Spinal cord (tissue), 10 donors: ENCODE results near the gene CCR3. TPM values are rescaled to one million over a fixed set of nuclear protein-coding genes. Genes with fewer than 3 reads are reported as not detected.
A peak's percentile ranks its signal among the peaks of the same experiment; 100 is the strongest.

ENCODE experiments used
- DNase-seq, 6 donors: peaks; one replicate each; pipeline versions ENCODE4 v3.0.0 to v3.0.0-alpha.2; 2013 to 2015; ENCODE audit warnings: low spot score in 6 of 6, low read depth in 4 of 6
- H3K27ac ChIP-seq: one replicate; pipeline ENCODE4 v1.5.1; 2013; ENCODE audit warnings: low read depth, low read length, control low read depth
- H3K27me3 ChIP-seq: one replicate; pipeline ENCODE4 v1.6.1; 2013; ENCODE audit warnings: low read length; ENCODE audit not compliant: control insufficient read depth, insufficient read depth
- H3K36me3 ChIP-seq: one replicate; pipeline ENCODE4 v1.6.1; 2013; ENCODE audit warnings: low read length; ENCODE audit not compliant: control insufficient read depth, insufficient read depth
- H3K4me1 ChIP-seq: one replicate; pipeline ENCODE4 v1.6.1; 2013; ENCODE audit warnings: low read length; ENCODE audit not compliant: control insufficient read depth, insufficient read depth
- H3K4me3 ChIP-seq: one replicate; pipeline ENCODE4 v1.5.1; 2013; ENCODE audit warnings: low read depth, low read length, control low read depth
- H3K9me3 ChIP-seq: one replicate; pipeline ENCODE4 v1.6.1; 2013; ENCODE audit warnings: low read length; ENCODE audit not compliant: control insufficient read depth, insufficient read depth
- WGBS: methylation state at CpG from one replicate; pipeline ENCODE4 v1.1.5; 2013; ENCODE audit warnings: missing lambda C conversion rate; ENCODE audit not compliant: insufficient coverage; 5-methylcytosine and 5-hydroxymethylcytosine counted together
- long read RNA-seq, 4 donors: transcript quantifications; one replicate each; lab custom pipeline, GENCODE V29; 2026
- polyA plus RNA-seq, 2 donors: library from polyadenylated mRNA; unstranded; fragments of 120-200 nt; gene quantifications; one replicate each; pipeline ENCODE4 v1.2.1, GENCODE V29; 2013; ENCODE audit not compliant: insufficient read length in 2 of 2
- total RNA-seq, 2 donors: library from RNA; depleted of rRNA in 1 of 2; stranded (reverse); fragments of 120-200 nt in 1 of 2; fragments of >200 nt in 1 of 2; gene quantifications; one replicate each; pipeline versions ENCODE4 v1.2.3 to v1.2.4, GENCODE V29; 2013 to 2014
- donor health status: healthy.

The CCR3 gene
- under 1 TPM in 1 of 2 donors, not detected in 1; 0.20 TPM for total RNA-seq
- polyA plus RNA-seq = not detected
- long read RNA-seq, donor 1 = 0 reads
- long read RNA-seq, donor 2 = 0 reads
- long read RNA-seq, donor 3 = 0 reads
- long read RNA-seq, donor 4 = 0 reads

DNA sequence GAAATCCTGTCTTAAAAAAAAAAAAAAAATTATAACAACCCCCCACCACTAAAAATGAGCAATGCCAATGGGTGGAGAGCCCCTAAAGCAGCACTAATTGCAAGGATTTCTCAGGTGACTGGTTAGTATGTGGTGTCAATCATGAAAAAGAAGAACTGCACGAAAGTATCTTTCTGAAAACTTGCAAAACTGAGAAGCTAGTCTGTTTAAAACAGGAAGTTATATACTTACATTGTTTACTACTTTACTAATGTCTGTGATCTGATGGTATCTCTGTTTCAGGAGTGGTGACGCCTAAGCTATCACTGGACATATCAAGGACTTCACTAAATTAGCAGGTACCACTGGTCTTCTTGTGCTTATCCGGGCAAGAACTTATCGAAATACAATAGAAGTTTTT lies at the start of gene CCR3:
Gene CCR3, plus strand, starts transcription at position 341 of the 400 bp plus-strand sequence. CDS start 22,699 bp downstream, outside the sequence.
- H3K9me3 ChIP-seq = no peaks in the 10 kb centered on the region
- no peaks in the 10 kb centered on the region for H3K4me1 ChIP-seq
- H3K27me3 ChIP-seq = no peaks in the 10 kb centered on the region
- no peak within 1 kb of the TSS for H3K4me3 ChIP-seq
- no peak for DNase-seq
- H3K36me3 ChIP-seq = no peaks in the 10 kb centered on the region
- WGBS = 91% methylated on average over 2 of the region's 4 CpGs
- H3K27ac ChIP-seq = no peak within 1 kb of the TSS

DNA sequence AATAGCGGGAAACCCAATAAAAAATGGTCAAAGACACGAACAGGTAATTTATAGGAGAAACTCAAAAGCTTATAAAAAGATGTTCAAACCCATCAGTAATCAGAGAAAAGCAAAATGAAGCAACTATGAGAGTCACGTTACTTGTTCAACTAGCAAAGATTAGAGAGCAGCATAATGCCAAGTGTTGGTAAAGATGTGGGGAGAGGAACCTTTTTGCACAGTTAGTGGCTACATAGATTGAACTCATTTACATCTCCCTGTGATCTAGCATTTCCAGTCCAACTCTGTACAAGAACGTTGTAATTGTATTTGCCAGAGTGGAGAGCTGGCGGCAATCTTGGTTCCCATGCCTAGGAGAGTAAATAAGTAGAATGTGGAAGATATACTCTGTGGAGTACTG lies 49.3 kb upstream of the CCR3 start:
- H3K9me3 ChIP-seq = peaks cover 7% of the 10 kb centered on the region
- no peak for DNase-seq
- WGBS = no CpG with 5 or more reads among the region's 5 CpGs
- no peaks in the 10 kb centered on the region for H3K36me3 ChIP-seq
- no peaks in the 10 kb centered on the region for H3K27me3 ChIP-seq
- no peak overlapping the region for H3K4me3 ChIP-seq
- H3K4me1 ChIP-seq = no peaks in the 10 kb centered on the region
- H3K27ac ChIP-seq = no peak overlapping the region

DNA sequence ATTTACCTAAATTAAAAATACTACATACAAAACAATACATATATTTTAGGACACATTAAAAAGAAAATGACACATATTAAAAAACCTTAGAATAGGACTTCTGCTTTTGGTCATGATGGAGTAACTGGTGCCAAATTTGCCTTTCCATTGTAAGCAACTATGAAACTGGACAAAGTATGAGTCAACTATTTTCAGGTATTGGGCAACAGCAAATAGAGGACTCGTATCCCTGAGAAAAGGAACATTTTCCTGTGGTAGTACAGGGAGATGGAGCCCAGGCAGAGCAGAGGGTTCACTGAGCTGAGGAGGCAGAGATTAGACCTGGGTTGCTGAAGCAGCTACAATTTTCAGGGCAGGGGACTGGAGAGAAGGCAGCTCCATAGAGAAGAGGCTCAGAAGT lies 48.8 kb upstream of the CCR3 start:
- Histone ChIP-seq H3K9me3 (peaks cover 7% of the 10 kb centered on the region), H3K4me3 (no peak overlapping the region), H3K27ac (no peak overlapping the region), H3K36me3 (no peaks in the 10 kb centered on the region), H3K4me1 (no peaks in the 10 kb centered on the region), H3K27me3 (no peaks in the 10 kb centered on the region)
- no peak for DNase-seq
- WGBS = 88% methylated on average over 1 of the region's 1 CpG

DNA sequence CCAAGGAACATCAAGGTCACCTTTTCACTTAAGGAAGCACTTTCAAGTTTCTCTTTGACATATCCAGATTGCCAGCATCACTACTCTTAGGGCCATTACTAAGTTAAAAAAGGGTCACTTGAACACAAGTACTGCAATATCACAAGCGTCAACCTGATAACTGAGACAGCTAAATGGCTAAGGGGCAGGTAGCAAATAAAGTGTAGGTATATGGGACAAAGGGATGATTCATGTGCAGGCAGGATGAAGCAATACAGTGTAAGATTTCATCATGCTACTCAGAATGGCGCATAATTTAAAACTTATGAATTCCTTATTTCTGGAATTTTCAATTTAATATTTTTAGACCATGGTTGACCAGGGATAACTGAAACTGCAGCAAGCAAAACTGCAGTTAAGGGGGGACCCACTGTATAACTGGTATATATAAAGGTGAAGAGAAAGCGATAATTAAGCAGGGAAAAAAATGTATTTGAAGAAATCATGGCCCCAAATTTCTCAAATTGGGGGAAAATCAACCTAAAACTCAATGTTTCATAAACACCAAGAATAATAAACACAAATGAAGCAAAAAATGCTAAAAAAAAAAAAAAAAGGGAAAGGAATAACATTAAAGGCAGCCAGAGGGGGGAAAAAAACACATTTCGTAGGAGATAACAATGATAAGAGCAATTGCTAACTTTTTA lies 47.2 kb upstream of the CCR3 start:
- H3K27ac ChIP-seq = no peak overlapping the region
- no peaks in the 10 kb centered on the region for H3K36me3 ChIP-seq
- no CpG with 5 or more reads among the region's 4 CpGs for WGBS
- no peaks in the 10 kb centered on the region for H3K27me3 ChIP-seq
- H3K4me1 ChIP-seq = no peaks in the 10 kb centered on the region
- no peak for DNase-seq
- H3K9me3 ChIP-seq = peaks cover 7% of the 10 kb centered on the region
- no peak overlapping the region for H3K4me3 ChIP-seq

DNA sequence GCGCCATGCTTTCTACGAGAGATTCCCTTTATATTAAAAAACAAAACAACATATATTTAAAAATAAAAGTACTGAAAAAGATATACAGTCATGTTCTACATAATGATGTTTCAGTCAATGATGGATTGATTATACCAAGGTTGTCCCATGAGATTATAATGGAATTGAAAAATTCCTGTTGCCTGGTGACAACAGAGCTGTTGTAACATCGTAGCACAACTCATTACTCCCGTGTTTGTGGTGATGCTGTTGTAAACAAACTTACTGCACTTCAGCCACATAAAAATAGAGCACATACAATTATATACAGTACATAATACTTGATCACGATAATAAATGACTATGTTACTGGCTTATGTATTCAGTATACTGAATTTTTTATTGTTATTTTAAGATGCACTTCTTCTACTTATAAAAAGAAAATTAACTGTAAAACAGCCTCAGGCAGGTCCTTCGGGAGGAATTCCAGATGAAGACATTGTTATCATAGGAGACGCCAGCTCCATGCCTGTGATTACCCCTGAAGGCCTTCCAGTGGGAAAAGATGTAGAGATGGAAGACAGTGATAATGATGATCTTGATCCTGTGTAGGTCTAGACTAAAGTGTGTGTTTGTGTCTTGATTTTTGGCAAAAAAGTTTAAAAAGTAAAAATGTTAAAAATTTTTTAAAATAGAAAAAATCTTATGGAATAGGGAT lies 45.9 kb upstream of the CCR3 start:
- WGBS = 73% methylated on average over 1 of the region's 7 CpGs

DNA sequence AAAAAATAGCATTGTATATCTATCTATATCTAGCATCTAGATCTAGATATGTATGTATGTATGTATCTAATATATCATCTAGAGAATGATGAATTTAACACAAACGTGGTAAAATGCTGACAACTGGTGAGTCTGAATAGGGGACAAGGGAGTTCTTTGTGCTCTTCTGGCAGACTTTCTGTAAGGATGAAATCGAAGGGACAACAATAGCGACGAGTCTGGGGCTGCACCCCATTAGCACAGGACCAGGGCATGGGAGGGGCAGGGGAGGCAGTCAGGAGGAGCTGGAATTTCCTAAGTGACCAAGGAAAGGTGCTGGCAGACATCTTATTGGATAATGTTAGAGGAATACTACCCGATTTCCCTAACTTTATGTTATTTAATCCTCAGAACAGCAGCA lies 42.0 kb upstream of the CCR3 start:
- 33% methylated on average over 3 of the region's 5 CpGs for WGBS
- Histone ChIP-seq H3K4me3 (no peak overlapping the region), H3K27ac (no peak overlapping the region), H3K4me1 (peaks cover 5% of the 10 kb centered on the region), H3K27me3 (no peaks in the 10 kb centered on the region), H3K36me3 (no peaks in the 10 kb centered on the region), H3K9me3 (no peaks in the 10 kb centered on the region)
- DNase-seq = no peak

More for the DNA sequence above, 45.9 kb upstream of the CCR3 start:
- no peak overlapping the region for H3K27ac ChIP-seq
- no peaks in the 10 kb centered on the region for H3K27me3 ChIP-seq
- peaks cover 7% of the 10 kb centered on the region for H3K9me3 ChIP-seq
- DNase-seq = peak in 1 of 6 donors; percentile 4
- H3K4me3 ChIP-seq = no peak overlapping the region
- no peaks in the 10 kb centered on the region for H3K4me1 ChIP-seq
- no peaks in the 10 kb centered on the region for H3K36me3 ChIP-seq

DNA sequence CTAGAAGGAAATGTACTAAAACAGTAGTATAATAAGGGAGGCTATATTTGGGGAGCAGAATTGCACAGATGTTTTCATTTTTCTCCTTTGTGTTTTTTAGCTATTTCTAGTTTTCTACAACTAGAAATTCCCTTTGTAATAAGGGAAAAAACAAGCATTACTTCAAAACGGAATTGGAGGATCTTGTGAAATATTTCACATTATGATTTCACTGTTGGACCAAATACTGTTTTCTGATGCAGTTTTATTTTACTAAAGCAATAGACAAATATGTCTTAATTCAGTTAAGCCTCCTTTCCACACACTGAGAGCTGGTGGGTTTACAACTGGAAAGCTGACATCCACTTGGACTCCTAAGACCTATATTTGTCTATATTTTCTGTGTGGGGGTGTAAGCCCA lies 41.5 kb upstream of the CCR3 start:
- Histone ChIP-seq H3K36me3 (no peaks in the 10 kb centered on the region), H3K27me3 (no peaks in the 10 kb centered on the region), H3K4me1 (peaks cover 5% of the 10 kb centered on the region), H3K27ac (no peak overlapping the region), H3K9me3 (no peaks in the 10 kb centered on the region), H3K4me3 (no peak overlapping the region)
- no peak for DNase-seq
- no CpG with 5 or more reads among the region's 1 CpG for WGBS

DNA sequence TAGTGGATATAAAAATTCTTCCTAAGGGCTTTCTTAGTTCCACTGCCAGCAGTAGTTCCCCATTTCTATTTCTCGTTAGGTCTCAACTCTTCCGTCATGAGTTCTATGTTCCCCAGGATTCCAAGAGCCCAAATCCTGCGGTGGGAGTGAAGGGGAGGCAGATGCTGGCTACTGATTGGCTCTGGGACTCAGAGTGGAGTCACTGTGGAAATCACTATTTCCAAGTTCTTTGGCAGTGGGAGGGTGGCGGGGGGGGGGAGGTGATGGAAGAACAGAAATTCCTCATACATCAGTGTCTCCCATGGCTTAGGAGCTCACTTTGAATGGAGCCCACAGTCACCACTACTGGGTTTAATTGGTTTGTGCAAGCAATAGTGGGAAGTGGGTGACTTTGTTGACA lies 39.7 kb upstream of the CCR3 start:
- no peak overlapping the region for H3K4me3 ChIP-seq
- no peak for DNase-seq
- 93% methylated on average over 3 of the region's 4 CpGs for WGBS
- no peak overlapping the region for H3K27ac ChIP-seq
- no peaks in the 10 kb centered on the region for H3K36me3 ChIP-seq
- no peaks in the 10 kb centered on the region for H3K9me3 ChIP-seq
- H3K4me1 ChIP-seq = peaks cover 5% of the 10 kb centered on the region
- no peaks in the 10 kb centered on the region for H3K27me3 ChIP-seq

DNA sequence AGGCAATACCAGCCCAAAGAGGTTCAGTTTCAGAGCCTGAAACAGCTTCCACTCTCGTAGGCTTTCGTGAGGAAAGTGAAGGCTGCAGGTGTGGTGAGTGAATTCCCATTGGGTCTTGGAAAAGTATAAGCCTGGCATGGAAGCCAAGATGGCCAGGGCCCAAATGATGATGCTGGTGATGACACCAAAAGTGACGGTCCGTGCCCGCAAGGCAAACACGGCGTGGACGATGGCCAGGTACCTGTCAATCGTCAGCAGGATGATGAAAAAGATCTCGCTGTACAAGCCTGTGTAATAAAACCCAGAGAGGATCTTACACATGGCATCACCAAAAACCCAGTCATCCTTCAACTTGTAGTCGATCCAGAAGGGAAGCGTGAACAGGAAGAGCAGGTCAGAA lies 38.6 kb upstream of the CCR3 start:
- no peak overlapping the region for H3K27ac ChIP-seq
- no peaks in the 10 kb centered on the region for H3K36me3 ChIP-seq
- no peak for DNase-seq
- H3K4me3 ChIP-seq = no peak overlapping the region
- H3K4me1 ChIP-seq = peaks cover 5% of the 10 kb centered on the region
- no peaks in the 10 kb centered on the region for H3K27me3 ChIP-seq
- 98% methylated on average over 12 of the region's 12 CpGs for WGBS
- no peaks in the 10 kb centered on the region for H3K9me3 ChIP-seq
